GM19099 (cell line): ENCODE results near the gene DELE1.

ENCODE experiments used
- POLR2A ChIP-seq: IDR thresholded peaks from 3 replicates; pipeline ENCODE4 v1.6.1; 2011; ENCODE audit warnings: low read depth; ENCODE audit not compliant: insufficient read length; ENCODE audit errors: extremely low read depth

The DELE1 gene

DNA sequence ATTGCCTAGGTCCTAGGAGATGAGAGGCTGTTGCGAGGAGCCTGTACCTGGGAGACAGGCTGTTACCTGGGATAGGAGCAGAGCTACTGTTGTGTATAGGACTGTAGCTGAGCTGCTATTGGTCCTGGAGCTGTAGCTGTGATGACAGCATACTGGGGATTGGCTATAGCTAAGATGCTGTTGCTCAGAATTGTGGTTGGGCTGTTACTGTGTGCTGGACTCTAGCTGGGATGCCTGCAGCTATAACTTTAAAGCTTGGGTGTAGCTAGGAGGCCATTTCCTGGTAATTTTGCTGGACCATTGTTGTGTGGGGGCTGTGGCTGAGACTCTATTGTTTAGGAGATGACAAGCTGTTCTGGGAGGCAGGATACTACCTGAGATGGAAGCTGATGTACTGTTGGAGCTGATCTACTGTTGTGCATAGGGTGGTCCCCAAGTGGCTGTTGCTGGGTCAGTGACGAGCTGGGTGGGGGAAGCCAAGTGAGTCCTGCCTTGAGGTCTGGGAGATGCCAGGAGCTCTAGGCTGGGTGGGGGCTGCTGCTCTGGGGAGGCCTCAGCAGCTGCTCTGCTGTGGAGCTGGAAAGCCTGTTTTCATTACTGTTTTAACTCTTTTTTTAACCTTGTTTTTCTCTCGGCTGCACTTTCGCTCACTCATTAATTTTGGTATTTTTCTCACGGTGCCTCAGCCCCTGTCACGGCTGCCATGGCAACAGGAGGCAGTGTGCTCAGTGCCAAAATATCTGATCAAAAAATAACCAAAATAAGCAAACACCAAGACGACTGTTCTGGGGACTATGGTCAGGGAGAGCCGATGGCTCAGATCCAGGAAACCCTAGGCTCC, 42.5 kb upstream of the DELE1 start:
- TF ChIP-seq POLR2A, result no peak

DNA sequence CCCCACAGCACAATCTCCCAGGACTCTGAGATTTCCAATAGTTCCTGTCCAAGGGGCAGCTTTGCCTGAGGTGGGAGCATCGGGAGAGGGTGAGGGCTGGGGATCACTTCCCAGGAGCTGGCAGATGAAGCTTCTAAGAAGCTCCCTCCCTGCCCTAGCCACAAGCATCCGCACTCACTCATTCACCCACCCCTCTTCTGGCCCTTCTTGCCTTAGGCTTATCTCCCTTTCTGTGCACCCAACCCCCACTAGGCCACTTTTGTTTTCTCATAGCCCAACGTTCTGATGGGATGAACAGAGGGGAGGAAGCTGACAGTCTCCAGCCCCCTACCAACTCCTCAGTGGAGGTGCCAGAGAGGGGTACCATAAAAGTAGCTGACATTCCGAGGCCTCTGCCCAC, 41.8 kb upstream of the DELE1 start:
- TF ChIP-seq POLR2A, result no peak

DNA sequence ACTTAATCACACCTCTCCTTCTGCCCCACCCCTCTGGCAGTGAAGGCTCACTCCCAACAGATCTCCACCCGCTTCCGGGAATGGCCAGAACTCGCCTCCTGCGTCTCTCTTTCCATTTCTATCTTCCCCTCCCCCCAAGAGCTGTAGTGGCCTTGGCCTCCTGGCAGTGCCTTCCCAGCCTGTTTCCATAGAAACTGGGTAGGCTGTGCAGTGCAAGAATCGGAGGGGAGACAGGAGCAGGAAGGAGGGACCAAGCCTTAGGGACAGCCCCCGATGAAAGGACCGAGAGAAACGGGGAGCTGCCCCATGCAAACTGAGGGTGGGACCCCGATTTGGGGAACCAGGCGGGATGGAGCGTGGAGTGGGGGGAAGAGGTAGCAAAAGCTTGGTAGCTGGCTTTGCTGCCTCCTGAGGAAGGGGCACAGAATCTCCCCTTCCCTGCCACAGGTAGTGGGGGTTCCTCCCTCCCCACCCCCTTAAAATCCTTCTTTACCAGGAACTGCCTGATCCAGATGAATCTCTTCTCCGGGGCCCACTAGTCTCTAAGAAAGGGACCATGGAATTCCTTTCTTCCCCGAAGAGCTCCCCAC, 41.0 kb upstream of the DELE1 start:
- no peak for TF ChIP-seq POLR2A

DNA sequence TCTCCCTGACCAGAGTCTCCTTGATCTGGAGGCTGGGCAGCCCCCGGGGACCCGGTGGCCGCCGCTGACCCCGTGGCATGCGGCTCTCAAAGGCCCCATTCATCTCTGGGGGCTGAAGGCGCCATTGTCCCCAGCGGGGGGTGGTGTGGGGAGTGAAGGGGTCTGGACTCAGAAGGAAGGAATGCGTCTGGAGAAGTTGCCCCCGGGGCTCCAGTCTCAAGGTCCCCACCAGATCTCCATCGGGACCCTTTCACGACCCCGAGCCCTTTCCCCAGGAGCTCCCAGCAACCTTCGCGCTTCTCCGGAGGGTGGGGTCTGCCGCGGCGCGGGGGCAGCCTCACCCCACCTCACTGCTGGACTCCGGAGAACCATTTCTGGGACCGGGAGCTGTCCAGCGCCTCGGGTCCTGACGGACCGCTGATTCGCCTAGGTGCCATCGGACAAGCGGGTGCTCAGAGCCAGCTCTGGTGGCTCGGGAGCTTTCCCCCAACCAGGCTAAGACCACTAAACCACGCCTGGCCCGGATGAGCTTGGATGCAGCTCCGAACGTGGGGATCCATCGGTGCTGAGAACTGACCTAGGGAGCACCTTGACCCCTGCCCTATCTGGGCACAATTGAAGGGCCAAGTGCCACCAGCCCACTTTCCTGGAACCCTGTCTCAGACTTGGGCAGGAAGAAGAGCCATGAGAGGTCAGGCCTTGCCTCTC, 40.3 kb upstream of the DELE1 start:
- TF ChIP-seq POLR2A, result no peak

DNA sequence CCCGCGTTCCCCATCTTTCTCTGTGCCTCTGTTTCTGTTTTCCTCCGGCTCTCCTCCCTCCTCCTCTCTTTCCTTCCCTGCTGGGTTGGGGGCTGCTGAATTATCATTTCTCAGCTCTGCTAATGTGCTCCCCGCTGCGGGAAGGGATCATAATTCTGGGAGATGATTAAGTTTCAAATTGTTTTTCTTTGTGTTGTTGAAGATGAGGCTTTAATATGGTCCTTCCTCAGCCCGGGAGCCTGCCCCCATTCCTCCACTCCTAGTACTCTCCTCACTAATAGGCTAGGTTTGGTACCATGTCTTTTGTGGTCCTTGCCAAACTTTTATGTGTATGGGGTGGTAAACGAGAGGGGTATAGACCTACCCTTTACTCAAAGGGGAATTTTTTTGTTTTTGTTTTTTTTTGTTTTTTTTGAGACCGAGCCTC, 39.8 kb upstream of the DELE1 start:
- no peak for TF ChIP-seq POLR2A

DNA sequence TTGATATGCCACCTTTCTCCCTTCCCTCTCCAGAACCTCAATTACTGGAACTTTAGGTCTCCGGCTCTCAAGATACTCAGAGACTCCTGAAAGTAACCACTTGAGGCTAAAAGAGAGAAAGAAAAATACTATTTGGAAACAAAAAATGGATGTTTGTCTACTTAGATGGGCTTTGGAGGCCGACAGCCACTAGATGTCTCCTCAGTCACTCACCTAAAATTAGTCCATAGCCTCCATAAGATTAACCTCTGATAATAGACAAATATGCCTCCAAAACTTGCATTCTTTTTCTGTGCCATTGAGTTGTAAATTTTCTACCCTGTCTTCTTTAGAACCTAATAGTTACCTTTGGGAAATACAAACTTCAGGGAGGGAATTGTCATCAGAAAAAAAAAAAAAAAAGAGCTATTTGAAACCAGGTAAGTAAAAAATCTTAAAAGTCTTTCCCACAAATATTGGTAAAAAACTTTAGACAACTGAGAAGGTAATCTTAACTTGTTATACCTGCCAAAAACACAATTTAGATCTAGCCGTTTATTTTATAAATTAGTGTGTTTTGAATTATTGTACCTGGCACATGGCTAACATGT, 34.3 kb upstream of the DELE1 start:
- no peak for TF ChIP-seq POLR2A

DNA sequence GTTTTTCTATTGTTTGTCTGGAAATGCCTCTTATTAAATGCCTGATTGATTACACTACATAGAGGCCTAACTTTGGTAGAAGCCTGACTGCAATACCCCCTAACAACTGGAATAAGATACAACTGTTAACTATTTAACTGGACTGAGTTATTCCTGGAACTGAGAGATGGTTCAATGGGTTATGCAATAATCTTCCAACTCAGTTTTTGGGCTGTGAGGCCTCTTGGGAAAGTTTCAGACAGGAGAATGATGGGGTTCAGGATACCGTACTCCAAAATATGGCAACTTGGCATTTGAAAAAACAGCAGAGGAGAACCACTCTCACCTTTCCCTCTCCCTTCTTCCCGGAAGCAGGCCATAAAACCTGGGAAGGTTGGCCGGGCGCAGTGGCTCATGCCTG, 26.2 kb upstream of the DELE1 start:
- TF ChIP-seq POLR2A, result no peak

DNA sequence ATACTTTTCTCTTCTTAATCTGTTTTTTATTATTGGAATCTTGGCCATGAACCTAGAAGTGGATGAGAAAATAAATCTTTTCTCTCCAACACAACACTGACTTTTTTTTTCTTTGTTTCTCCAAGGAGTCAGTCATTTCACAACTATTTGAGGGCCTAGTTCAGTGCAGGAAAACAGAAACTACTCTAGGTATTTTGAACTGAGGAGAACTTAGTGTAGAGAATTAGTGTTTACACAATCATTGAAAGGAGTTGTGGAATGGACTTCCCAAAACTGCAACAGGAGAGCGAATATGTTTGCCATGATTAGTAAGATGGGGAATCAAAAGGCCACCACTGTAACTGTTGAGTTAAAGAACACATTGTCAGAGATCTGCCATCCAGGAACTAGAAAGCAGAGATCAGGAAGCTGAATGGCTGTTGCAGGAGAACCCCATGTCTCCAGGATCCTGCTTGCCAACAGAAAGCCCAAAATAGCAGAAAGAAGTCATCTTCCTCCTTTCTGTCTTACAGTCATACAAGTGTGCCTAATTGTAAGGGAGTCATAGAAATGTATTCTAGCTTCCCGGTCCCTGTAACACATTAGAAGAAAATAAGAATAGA, 25.1 kb upstream of the DELE1 start:
- no peak for TF ChIP-seq POLR2A

DNA sequence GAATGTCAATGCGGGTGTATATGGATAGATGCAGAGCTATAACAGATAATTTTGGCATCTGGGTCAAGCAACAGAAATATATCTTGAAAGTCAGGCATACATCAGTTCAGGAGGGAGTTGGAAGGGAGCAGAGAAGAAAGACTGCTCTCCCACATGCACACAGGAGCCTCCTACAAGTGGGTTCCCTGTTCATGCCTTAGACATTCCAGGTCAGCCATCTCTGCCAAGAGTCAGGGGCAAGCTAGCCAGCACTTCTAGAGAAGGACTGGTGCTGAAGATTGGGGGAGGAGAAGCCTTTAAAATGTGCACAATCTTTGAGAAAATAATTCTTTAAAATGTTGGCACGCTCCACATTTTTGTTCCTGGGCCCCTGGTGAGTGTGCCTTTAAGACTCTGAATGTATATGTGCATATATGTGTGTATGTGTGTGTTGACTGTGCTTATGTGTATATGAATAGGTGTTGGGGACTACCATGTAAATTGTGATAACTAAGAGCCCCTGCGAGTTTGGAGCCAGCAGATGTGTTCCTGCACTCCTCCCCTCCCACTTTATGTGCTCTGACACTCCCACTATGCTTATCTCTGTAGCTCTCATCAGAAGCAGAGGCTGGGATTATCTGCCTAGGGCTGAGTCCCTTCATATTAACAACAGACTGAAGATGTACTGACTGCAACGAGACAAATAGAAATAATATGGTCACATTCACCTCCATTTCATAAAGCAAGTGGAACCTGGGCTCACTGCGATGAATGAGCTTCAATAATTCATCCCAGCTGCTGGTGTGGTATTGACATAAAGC, 21.5 kb upstream of the DELE1 start:
- TF ChIP-seq POLR2A, result no peak

DNA sequence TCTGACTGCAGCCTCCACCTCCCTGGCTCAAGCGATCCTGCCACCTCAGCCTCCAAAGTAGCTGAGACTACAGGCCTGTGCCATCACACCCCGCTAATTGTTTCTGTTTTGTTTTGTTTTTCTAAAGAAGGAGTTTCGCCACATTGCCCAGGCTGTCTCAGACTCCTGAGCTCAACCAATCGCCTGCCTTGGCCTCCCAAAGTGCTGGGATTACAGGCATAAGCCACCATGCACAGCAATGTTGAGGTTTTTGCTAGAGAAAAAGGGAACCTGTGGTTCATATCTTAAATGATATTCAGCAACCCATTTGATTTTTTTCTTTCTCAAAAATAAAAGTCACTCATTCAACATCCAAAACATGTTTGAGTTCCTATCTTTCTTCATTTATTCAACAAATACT, 20.4 kb upstream of the DELE1 start:
- no peak for TF ChIP-seq POLR2A

DNA sequence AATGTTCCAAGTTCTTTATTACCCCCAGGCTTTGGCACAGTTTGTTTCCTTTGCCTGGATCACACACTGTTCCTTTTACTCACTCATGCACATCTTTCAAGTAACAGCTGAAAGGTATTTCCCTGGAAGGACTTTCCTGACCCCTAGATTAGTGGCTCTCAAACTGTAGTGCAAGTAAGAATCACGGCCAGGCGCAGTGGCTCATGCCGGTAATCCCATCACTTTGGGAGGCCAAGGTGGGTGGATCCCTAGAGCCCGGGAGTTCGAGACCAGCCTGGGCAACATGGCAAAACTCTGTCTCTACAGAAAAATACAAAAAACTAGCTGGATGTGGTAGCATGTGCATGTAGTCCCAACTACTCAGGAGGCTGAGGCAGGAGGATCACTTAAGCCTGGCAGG, 19.1 kb upstream of the DELE1 start:
- no peak for TF ChIP-seq POLR2A

DNA sequence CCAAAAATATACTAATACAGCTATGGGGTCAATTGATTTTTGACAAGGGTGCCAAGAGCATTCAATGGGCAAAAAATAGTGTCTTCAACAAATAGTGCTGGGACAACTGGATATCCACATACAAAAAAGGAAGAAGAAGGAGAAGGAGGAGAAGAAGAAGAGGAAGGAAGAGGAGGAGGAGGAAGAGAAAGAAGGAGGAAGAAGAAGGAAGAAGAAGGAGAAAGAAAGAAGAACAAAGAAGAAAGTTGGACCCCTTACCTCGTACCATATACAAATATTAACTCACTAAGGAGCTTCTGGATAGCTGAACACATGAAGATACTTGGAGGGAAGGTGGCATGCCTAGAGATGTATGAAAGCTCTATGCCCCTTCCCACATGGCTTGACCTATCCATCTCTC, 17.2 kb upstream of the DELE1 start:
- TF ChIP-seq POLR2A, result no peak

DNA sequence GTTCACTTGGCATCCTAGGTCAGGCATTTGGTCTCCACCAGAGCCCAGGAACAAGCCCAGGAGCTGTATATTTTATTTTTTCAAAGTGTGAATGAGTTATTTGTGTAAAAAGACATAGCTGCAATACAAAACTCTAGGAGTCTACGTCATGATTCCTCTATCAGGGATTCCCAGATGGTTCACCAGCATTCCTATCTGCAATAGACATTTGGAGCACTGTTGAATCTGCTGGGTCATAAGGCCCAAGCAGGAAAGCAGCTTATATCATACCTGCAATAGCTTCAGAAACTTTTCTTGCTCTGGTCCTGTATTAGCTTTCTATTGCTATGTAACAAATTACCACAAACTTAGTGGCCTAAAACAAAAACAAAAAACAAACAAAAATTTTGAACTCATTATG, 16.7 kb upstream of the DELE1 start:
- no peak for TF ChIP-seq POLR2A

DNA sequence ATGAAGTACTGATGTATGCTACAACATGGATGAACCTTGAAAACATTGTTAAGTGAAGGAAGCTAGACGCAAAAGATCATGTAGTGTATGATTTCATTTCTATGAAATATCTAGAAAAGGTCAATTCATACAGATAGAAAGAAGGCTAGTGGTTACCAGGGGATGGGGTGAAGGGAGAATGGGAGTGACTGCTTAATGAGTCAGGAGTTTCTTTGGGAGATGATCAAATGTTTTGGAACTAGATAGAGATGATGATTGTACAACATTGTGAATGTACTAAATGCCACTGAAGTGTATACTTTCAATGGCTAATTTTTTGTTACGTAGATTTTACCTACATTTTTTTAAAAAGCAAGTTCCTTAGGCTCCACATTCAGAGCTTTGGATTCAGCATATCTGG, 14.9 kb upstream of the DELE1 start:
- TF ChIP-seq POLR2A, result no peak
